HL-60/S4 (cell line): ENCODE data around the gene MGAT3.
"Not testable (repeated sequence)": the region's sequence is repeated elsewhere in the genome, so short reads cannot be mapped to it uniquely, and the experiment has no call there.

Experiments used
- in situ Hi-C: fragments of 300-500 bp; cut with MboI; formaldehyde crosslinking; loops from 2 replicates; pipeline ENCODE4 v1.14.3; 2022; ENCODE audit warnings: low sequenced_read_pairs

MGAT3 gene

GRCh38 chr22:39456522-39457197 lies at the start of gene MGAT3:
MGAT3 (plus strand) TSS chr22:39457012; CDS start chr22:39487348, 30,336 bp downstream.
- in situ Hi-C loops = no loop called here

- in situ Hi-C loops = no loop called here
These were observed 48.6 kb upstream of the MGAT3 start for GRCh38 chr22:39408173-39408572.

- in situ Hi-C loops = no loop called here
These were observed 48.0 kb upstream of the MGAT3 start for GRCh38 chr22:39408807-39409206.

GRCh38 chr22:39409516-39410029 lies 47.2 kb upstream of the MGAT3 start:
- in situ Hi-C loops = no loop called here

- in situ Hi-C loops = no loop called here
These were observed 46.5 kb upstream of the MGAT3 start for GRCh38 chr22:39410264-39410663.

- in situ Hi-C loops = not testable (repeated sequence)
These were observed 44.9 kb upstream of the MGAT3 start for GRCh38 chr22:39411828-39412365.

- in situ Hi-C loops = not testable (repeated sequence)
These were observed 43.6 kb upstream of the MGAT3 start for GRCh38 chr22:39413204-39413603.

- in situ Hi-C loops = no loop called here
These were observed 42.4 kb upstream of the MGAT3 start for GRCh38 chr22:39414377-39414776.

- in situ Hi-C loops = no loop called here
These were observed 41.9 kb upstream of the MGAT3 start for GRCh38 chr22:39414886-39415285.

GRCh38 chr22:39415506-39415905 lies 41.3 kb upstream of the MGAT3 start:
- in situ Hi-C loops = no loop called here

GRCh38 chr22:39416319-39416718 lies 40.5 kb upstream of the MGAT3 start:
- in situ Hi-C loops = no loop called here

- in situ Hi-C loops = no loop called here
These were observed 39.2 kb upstream of the MGAT3 start for GRCh38 chr22:39417641-39418040.

GRCh38 chr22:39418696-39419095 lies 38.1 kb upstream of the MGAT3 start:
- in situ Hi-C loops = no loop called here

GRCh38 chr22:39419096-39419495 lies 37.7 kb upstream of the MGAT3 start:
- in situ Hi-C loops = no loop called here

- in situ Hi-C loops = no loop called here
These were observed 36.9 kb upstream of the MGAT3 start for GRCh38 chr22:39419911-39420310.

- in situ Hi-C loops = no loop called here
These were observed 35.1 kb upstream of the MGAT3 start for GRCh38 chr22:39421691-39422090.

- in situ Hi-C loops = no loop called here
These were observed 34.7 kb upstream of the MGAT3 start for GRCh38 chr22:39422101-39422500.

GRCh38 chr22:39422721-39423120 lies 34.1 kb upstream of the MGAT3 start:
- in situ Hi-C loops = no loop called here

GRCh38 chr22:39423976-39424375 lies 32.8 kb upstream of the MGAT3 start:
- in situ Hi-C loops = no loop called here

- in situ Hi-C loops = no loop called here
These were observed 30.3 kb upstream of the MGAT3 start for GRCh38 chr22:39426380-39427043.

GRCh38 chr22:39427751-39428596 lies 28.8 kb upstream of the MGAT3 start:
- in situ Hi-C loops = no loop called here
